GM19372 (cell line): ENCODE measurements around the gene ENPP5.
A peak's percentile ranks its signal among the peaks of the same experiment; 100 is the strongest.
"Not testable (repeated sequence)": the region's sequence is repeated elsewhere in the genome, so short reads cannot be mapped to it uniquely, and the experiment has no call there.

ENCODE experiments used
- ATAC-seq: cut with Tn5 transposase; IDR thresholded peaks from one replicate; pipeline ENCODE4 v1.9.1; 2021; ENCODE audit warnings: mild to moderate bottlenecking, low read depth, moderate library complexity; ENCODE audit not compliant: unreplicated experiment

ENPP5 gene

GRCh38 chr6:46175976-46176375, 5.2 kb upstream of the ENPP5 start:
- no peak for ATAC-seq

- peak; percentile 62 for ATAC-seq
These were observed 4.7 kb upstream of the ENPP5 start for GRCh38 chr6:46175446-46175845.

GRCh38 chr6:46174904-46175303, 4.1 kb upstream of the ENPP5 start:
- ATAC-seq, result no peak

- ATAC-seq, result no peak
These were observed 1.4 kb upstream of the ENPP5 start for GRCh38 chr6:46172176-46172575.

- no peak for ATAC-seq
These were observed 10.7 kb downstream of the ENPP5 start for GRCh38 chr6:46160102-46160501.

GRCh38 chr6:46159229-46159628, 11.6 kb downstream of the ENPP5 start:
- ATAC-seq, result no peak

GRCh38 chr6:46156701-46157100, 14.1 kb downstream of the ENPP5 start:
- no peak for ATAC-seq

- not testable (repeated sequence) for ATAC-seq
These were observed 21.7 kb downstream of the ENPP5 start for GRCh38 chr6:46149066-46149465.

GRCh38 chr6:46144270-46144669, 26.5 kb downstream of the ENPP5 start:
- no peak for ATAC-seq

- peak; percentile 81 for ATAC-seq
These were observed 32.5 kb downstream of the ENPP5 start for GRCh38 chr6:46138281-46138680.

- no peak for ATAC-seq
These were observed 33.4 kb downstream of the ENPP5 start for GRCh38 chr6:46137387-46137786.

GRCh38 chr6:46136831-46137230, 33.9 kb downstream of the ENPP5 start:
- ATAC-seq, result no peak

GRCh38 chr6:46135176-46135575, 35.6 kb downstream of the ENPP5 start:
- no peak for ATAC-seq

GRCh38 chr6:46134216-46134615, 36.6 kb downstream of the ENPP5 start:
- no peak for ATAC-seq

- not testable (repeated sequence) for ATAC-seq
These were observed 39.5 kb downstream of the ENPP5 start for GRCh38 chr6:46131291-46131690.

GRCh38 chr6:46130666-46131065, 40.1 kb downstream of the ENPP5 start:
- ATAC-seq, result no peak

GRCh38 chr6:46129629-46130511, 40.9 kb downstream of the ENPP5 start, which contains the start of gene ENPP4:
TSS of gene ENPP4 (plus strand) at chr6:46129989. CDS start at chr6:46139584, 9,595 bp downstream.
- ATAC-seq, result peak; percentile 99

- ATAC-seq, result peak; percentile 5
These were observed 41.5 kb downstream of the ENPP5 start for GRCh38 chr6:46129291-46129628.

GRCh38 chr6:46128476-46128875, 42.3 kb downstream of the ENPP5 start:
- ATAC-seq, result no peak

GRCh38 chr6:46119679-46120078, 51.1 kb downstream of the ENPP5 start:
- ATAC-seq, result not testable (repeated sequence)

GRCh38 chr6:46118836-46119235, 51.9 kb downstream of the ENPP5 start:
- no peak for ATAC-seq

GRCh38 chr6:46118157-46118556, 52.6 kb downstream of the ENPP5 start:
- no peak for ATAC-seq
